HL-60 (cell line): ENCODE data around the gene SMIM22.

Experiments used
- GABPA ChIP-seq: IDR thresholded peaks from 2 replicates; pipeline ENCODE4 v1.6.1; 2012; ENCODE audit warnings: low read depth
- POLR2AphosphoS5 ChIP-seq: IDR thresholded peaks from 2 replicates; pipeline ENCODE4 v1.6.1; 2012; ENCODE audit warnings: low read depth
- SPI1 ChIP-seq: IDR thresholded peaks from 2 replicates; pipeline ENCODE4 v1.6.1; 2012; ENCODE audit warnings: low read depth, mild to moderate bottlenecking, borderline replicate concordance
- TF ChIP-seq, protein P1 (sequence below): IDR thresholded peaks from one replicate; pipeline ENCODE4 v1.5.1; 2011; ENCODE audit warnings: low read length, control low read depth, inconsistent platforms; ENCODE audit not compliant: insufficient read depth
- TF ChIP-seq, protein P2 (sequence below): IDR thresholded peaks from 2 replicates; pipeline ENCODE4 v1.6.1; 2012; ENCODE audit warnings: low read depth; ENCODE audit not compliant: insufficient replicate concordance

DNA sequence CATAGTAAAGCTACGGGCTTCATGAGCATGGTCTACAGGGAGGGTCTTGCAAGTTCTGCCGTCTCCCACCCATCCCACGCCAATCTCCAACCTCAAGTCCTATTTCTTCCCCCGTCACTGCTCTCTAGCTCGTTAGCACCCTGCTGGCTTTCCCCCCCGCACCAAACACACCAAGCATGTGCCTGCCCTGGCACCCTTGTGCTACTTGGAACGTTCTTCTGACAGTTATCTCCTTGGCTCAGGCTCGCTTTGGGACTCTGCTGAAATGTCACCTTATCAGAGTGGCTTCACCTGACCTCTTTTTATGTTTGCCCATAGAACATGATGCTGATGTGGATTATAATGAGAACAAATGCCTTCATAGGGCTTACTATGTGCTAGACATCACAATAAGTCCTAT lies 30.0 kb downstream of the SMIM22 start:
- TF ChIP-seq, protein P1, sequence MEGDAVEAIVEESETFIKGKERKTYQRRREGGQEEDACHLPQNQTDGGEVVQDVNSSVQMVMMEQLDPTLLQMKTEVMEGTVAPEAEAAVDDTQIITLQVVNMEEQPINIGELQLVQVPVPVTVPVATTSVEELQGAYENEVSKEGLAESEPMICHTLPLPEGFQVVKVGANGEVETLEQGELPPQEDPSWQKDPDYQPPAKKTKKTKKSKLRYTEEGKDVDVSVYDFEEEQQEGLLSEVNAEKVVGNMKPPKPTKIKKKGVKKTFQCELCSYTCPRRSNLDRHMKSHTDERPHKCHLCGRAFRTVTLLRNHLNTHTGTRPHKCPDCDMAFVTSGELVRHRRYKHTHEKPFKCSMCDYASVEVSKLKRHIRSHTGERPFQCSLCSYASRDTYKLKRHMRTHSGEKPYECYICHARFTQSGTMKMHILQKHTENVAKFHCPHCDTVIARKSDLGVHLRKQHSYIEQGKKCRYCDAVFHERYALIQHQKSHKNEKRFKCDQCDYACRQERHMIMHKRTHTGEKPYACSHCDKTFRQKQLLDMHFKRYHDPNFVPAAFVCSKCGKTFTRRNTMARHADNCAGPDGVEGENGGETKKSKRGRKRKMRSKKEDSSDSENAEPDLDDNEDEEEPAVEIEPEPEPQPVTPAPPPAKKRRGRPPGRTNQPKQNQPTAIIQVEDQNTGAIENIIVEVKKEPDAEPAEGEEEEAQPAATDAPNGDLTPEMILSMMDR: no peak
- TF ChIP-seq GABPA (no peak), POLR2AphosphoS5 (no peak), SPI1 (no peak)
- TF ChIP-seq, protein P2, sequence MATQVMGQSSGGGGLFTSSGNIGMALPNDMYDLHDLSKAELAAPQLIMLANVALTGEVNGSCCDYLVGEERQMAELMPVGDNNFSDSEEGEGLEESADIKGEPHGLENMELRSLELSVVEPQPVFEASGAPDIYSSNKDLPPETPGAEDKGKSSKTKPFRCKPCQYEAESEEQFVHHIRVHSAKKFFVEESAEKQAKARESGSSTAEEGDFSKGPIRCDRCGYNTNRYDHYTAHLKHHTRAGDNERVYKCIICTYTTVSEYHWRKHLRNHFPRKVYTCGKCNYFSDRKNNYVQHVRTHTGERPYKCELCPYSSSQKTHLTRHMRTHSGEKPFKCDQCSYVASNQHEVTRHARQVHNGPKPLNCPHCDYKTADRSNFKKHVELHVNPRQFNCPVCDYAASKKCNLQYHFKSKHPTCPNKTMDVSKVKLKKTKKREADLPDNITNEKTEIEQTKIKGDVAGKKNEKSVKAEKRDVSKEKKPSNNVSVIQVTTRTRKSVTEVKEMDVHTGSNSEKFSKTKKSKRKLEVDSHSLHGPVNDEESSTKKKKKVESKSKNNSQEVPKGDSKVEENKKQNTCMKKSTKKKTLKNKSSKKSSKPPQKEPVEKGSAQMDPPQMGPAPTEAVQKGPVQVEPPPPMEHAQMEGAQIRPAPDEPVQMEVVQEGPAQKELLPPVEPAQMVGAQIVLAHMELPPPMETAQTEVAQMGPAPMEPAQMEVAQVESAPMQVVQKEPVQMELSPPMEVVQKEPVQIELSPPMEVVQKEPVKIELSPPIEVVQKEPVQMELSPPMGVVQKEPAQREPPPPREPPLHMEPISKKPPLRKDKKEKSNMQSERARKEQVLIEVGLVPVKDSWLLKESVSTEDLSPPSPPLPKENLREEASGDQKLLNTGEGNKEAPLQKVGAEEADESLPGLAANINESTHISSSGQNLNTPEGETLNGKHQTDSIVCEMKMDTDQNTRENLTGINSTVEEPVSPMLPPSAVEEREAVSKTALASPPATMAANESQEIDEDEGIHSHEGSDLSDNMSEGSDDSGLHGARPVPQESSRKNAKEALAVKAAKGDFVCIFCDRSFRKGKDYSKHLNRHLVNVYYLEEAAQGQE: no peak
